ENCODE results near the gene RPS2. TPM values are rescaled to one million over a fixed set of nuclear protein-coding genes. Genes with fewer than 3 reads are reported as not detected.

The RPS2 gene
- total RNA-seq, 2 experiments from 2014 or later, result 2,461 to 3,120 TPM

DNA sequence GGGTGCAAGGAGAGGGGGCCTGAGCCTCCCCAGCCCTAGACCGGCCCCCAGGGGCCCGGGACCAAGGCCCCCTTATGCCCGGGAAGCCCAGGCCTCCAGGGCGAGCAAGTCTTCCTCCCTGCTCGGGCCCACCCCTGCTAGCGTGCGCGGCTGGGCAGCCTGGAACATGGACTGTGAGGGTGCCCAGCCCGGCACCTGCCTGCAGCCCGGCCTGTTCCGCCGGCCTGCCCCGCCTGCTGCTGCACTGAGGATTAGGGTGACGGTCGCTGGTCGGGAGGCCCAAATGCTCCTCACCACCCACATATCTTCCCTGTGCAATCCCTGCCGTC lies 52.4 kb downstream of the RPS2 start:
- no peaks in the 10 kb centered on the region for H3K9me3 ChIP-seq (ENCODE audit: low read length)
- H3K4me2 ChIP-seq (ENCODE audit: low read length), result no peak overlapping the region
- no peaks in the 10 kb centered on the region for H3K79me2 ChIP-seq (ENCODE audit: insufficient read depth, low read depth, low read length)
- intact Hi-C loops (cut with micrococcal nuclease; ENCODE audit: unreplicated experiment), result no loop called here
- no peak overlapping the region for H3K4me3 ChIP-seq (ENCODE audit: low read depth, low read length, poor library complexity, severe bottlenecking)
- H4K20me1 ChIP-seq (ENCODE audit: insufficient read depth, low read length), result no peaks in the 10 kb centered on the region
- DNase-seq (ENCODE audit: low spot score), result no peak
- no peak for TF ChIP-seq EZH2phosphoT487 (IDR thresholded peaks at IDR 0.05; ENCODE audit: borderline replicate concordance, low read depth, low read length)
- TF ChIP-seq, protein P1, sequence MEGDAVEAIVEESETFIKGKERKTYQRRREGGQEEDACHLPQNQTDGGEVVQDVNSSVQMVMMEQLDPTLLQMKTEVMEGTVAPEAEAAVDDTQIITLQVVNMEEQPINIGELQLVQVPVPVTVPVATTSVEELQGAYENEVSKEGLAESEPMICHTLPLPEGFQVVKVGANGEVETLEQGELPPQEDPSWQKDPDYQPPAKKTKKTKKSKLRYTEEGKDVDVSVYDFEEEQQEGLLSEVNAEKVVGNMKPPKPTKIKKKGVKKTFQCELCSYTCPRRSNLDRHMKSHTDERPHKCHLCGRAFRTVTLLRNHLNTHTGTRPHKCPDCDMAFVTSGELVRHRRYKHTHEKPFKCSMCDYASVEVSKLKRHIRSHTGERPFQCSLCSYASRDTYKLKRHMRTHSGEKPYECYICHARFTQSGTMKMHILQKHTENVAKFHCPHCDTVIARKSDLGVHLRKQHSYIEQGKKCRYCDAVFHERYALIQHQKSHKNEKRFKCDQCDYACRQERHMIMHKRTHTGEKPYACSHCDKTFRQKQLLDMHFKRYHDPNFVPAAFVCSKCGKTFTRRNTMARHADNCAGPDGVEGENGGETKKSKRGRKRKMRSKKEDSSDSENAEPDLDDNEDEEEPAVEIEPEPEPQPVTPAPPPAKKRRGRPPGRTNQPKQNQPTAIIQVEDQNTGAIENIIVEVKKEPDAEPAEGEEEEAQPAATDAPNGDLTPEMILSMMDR (conservative IDR thresholded peaks at IDR 0.05; ENCODE audit: low read length), result no peak
- H3K36me3 ChIP-seq (ENCODE audit: insufficient read depth, low read length), result no peaks in the 10 kb centered on the region
- H3K4me1 ChIP-seq (ENCODE audit: insufficient read depth, low read length, poor library complexity, severe bottlenecking), result no peaks in the 10 kb centered on the region
- no TSS peak for BruUV-seq (replicated peaks)
- H3K27ac ChIP-seq (ENCODE audit: low read depth, low read length, poor library complexity, severe bottlenecking), result no peak overlapping the region
- ChIA-PET POLR2A (no interaction called here), CTCF (ENCODE audit: unreplicated experiment) (no interaction called here)
- H2AFZ ChIP-seq (ENCODE audit: low read length), result no peak overlapping the region
- H3K9me2 ChIP-seq (ENCODE audit: insufficient read depth, low read length), result no peaks in the 10 kb centered on the region

Small RNAs within 50 kb of the gene (small RNA-seq; reads per million reads assigned to genes)
- gene AC005363.2 (not detected), gene RN7SL219P (not detected), gene SNORA10 (not detected), gene SNORA64 (not detected)

Other genes with a start within 250 kb of the RPS2 start
- 38.2 and 54.5 TPM in 2 replicates for gene NME3, start 193.3 kb downstream of the RPS2 start, total RNA-seq (2014; rRNA removed; shearing (Covaris generic))
- gene NME3, start 193.3 kb downstream of the RPS2 start, total RNA-seq (2022), result 30.6 and 34.8 TPM in 2 replicates
- 22.0 and 23.8 TPM in 2 replicates for gene EME2, start 192.0 kb downstream of the RPS2 start, total RNA-seq (2014; rRNA removed; shearing (Covaris generic))
- 48.5 and 51.8 TPM in 2 replicates for gene EME2, start 192.0 kb downstream of the RPS2 start, total RNA-seq (2022)
- 170 and 190 TPM in 2 replicates for gene MRPS34, start 191.7 kb downstream of the RPS2 start, total RNA-seq (2014; rRNA removed; shearing (Covaris generic))
- gene MRPS34, start 191.7 kb downstream of the RPS2 start, total RNA-seq (2022), result 176 and 196 TPM in 2 replicates
- gene SPSB3, start 182.3 kb downstream of the RPS2 start, total RNA-seq (2014; rRNA removed; shearing (Covaris generic)), result 52.4 and 53.7 TPM in 2 replicates
- gene SPSB3, start 182.3 kb downstream of the RPS2 start, total RNA-seq (2022), result 33.6 and 39.5 TPM in 2 replicates
- 70.5 and 94.9 TPM in 2 replicates for gene NUBP2, start 181.9 kb downstream of the RPS2 start, total RNA-seq (2014; rRNA removed; shearing (Covaris generic))
- 58.2 and 62.7 TPM in 2 replicates for gene NUBP2, start 181.9 kb downstream of the RPS2 start, total RNA-seq (2022)
- 0.13 TPM in 1 of 2 replicates, not detected in the other for gene IGFALS, start 171.1 kb downstream of the RPS2 start, total RNA-seq (2014; rRNA removed; shearing (Covaris generic))
- gene IGFALS, start 171.1 kb downstream of the RPS2 start, total RNA-seq (2022), result 0.33 TPM in 1 of 2 replicates, not detected in the other
- gene HAGH, start 138.0 kb downstream of the RPS2 start, total RNA-seq (2014; rRNA removed; shearing (Covaris generic)), result 26.9 and 30.5 TPM in 2 replicates
- 29.9 and 36.8 TPM in 2 replicates for gene HAGH, start 138.0 kb downstream of the RPS2 start, total RNA-seq (2022)
- gene FAHD1, start 137.6 kb downstream of the RPS2 start, total RNA-seq (2014; rRNA removed; shearing (Covaris generic)), result 30.7 and 32.4 TPM in 2 replicates
- gene FAHD1, start 137.6 kb downstream of the RPS2 start, total RNA-seq (2022), result 13.7 and 15.1 TPM in 2 replicates
- not detected in 2 replicates for gene MEIOB, start 92.7 kb downstream of the RPS2 start, total RNA-seq (2014; rRNA removed; shearing (Covaris generic))
- gene MEIOB, start 92.7 kb downstream of the RPS2 start, total RNA-seq (2022), result not detected in 2 replicates
- not detected in 2 replicates for gene HS3ST6, start 46.4 kb downstream of the RPS2 start, total RNA-seq (2014; rRNA removed; shearing (Covaris generic))
- not detected in 2 replicates for gene HS3ST6, start 46.4 kb downstream of the RPS2 start, total RNA-seq (2022)
- gene MSRB1, start 21.6 kb downstream of the RPS2 start, total RNA-seq (2014; rRNA removed; shearing (Covaris generic)), result 5.2 and 9.0 TPM in 2 replicates
- gene MSRB1, start 21.6 kb downstream of the RPS2 start, total RNA-seq (2022), result 17.6 and 18.0 TPM in 2 replicates
- gene RPL3L, start 10.1 kb downstream of the RPS2 start, total RNA-seq (2014; rRNA removed; shearing (Covaris generic)), result 0.35 TPM in 1 of 2 replicates, not detected in the other
- 0.63 and 0.72 TPM in 2 replicates for gene RPL3L, start 10.1 kb downstream of the RPS2 start, total RNA-seq (2022)
- 240 and 317 TPM in 2 replicates for gene NDUFB10, start 5.3 kb downstream of the RPS2 start, total RNA-seq (2014; rRNA removed; shearing (Covaris generic))
- 180 and 201 TPM in 2 replicates for gene NDUFB10, start 5.3 kb downstream of the RPS2 start, total RNA-seq (2022)
- not detected in 2 replicates for gene RNF151, start 2.0 kb upstream of the RPS2 start, total RNA-seq (2014; rRNA removed; shearing (Covaris generic))
- gene RNF151, start 2.0 kb upstream of the RPS2 start, total RNA-seq (2022), result not detected in 2 replicates
- gene TBL3, start 7.2 kb upstream of the RPS2 start, total RNA-seq (2014; rRNA removed; shearing (Covaris generic)), result 58.5 and 67.2 TPM in 2 replicates
- 44.3 and 49.9 TPM in 2 replicates for gene TBL3, start 7.2 kb upstream of the RPS2 start, total RNA-seq (2022)
- 0.22 and 2.1 TPM in 2 replicates for gene NOXO1, start 16.6 kb upstream of the RPS2 start, total RNA-seq (2014; rRNA removed; shearing (Covaris generic))
- 0.30 and 0.59 TPM in 2 replicates for gene NOXO1, start 16.6 kb upstream of the RPS2 start, total RNA-seq (2022)
- gene GFER, start 19.4 kb upstream of the RPS2 start, total RNA-seq (2014; rRNA removed; shearing (Covaris generic)), result 25.1 and 32.3 TPM in 2 replicates
- 31.1 and 40.2 TPM in 2 replicates for gene GFER, start 19.4 kb upstream of the RPS2 start, total RNA-seq (2022)
- 9.0 and 11.1 TPM in 2 replicates for gene SYNGR3, start 25.1 kb upstream of the RPS2 start, total RNA-seq (2014; rRNA removed; shearing (Covaris generic))
- 10.3 and 12.0 TPM in 2 replicates for gene SYNGR3, start 25.1 kb upstream of the RPS2 start, total RNA-seq (2022)
- gene ZNF598, start 45.0 kb upstream of the RPS2 start, total RNA-seq (2014; rRNA removed; shearing (Covaris generic)), result 26.3 and 37.2 TPM in 2 replicates
- 80.4 and 83.8 TPM in 2 replicates for gene ZNF598, start 45.0 kb upstream of the RPS2 start, total RNA-seq (2022)
- gene NPW, start 55.0 kb upstream of the RPS2 start, total RNA-seq (2014; rRNA removed; shearing (Covaris generic)), result 0.85 and 0.88 TPM in 2 replicates
- gene NPW, start 55.0 kb upstream of the RPS2 start, total RNA-seq (2022), result 1.3 and 3.7 TPM in 2 replicates
- gene NHERF2, start 62.1 kb upstream of the RPS2 start, total RNA-seq (2014; rRNA removed; shearing (Covaris generic)), result not detected in 2 replicates
- 0.27 and 0.31 TPM in 2 replicates for gene NHERF2, start 62.1 kb upstream of the RPS2 start, total RNA-seq (2022)
- 50.9 and 56.2 TPM in 2 replicates for gene NTHL1, start 83.0 kb upstream of the RPS2 start, total RNA-seq (2014; rRNA removed; shearing (Covaris generic))
- gene NTHL1, start 83.0 kb upstream of the RPS2 start, total RNA-seq (2022), result 44.6 and 51.5 TPM in 2 replicates
- gene TSC2, start 83.2 kb upstream of the RPS2 start, total RNA-seq (2014; rRNA removed; shearing (Covaris generic)), result 42.8 and 57.2 TPM in 2 replicates
- 152 and 160 TPM in 2 replicates for gene TSC2, start 83.2 kb upstream of the RPS2 start, total RNA-seq (2022)
- gene PKD1, start 171.1 kb upstream of the RPS2 start, total RNA-seq (2014; rRNA removed; shearing (Covaris generic)), result 76.5 and 87.4 TPM in 2 replicates
- gene PKD1, start 171.1 kb upstream of the RPS2 start, total RNA-seq (2022), result 112 and 129 TPM in 2 replicates
- 3.1 and 5.0 TPM in 2 replicates for gene RAB26, start 183.8 kb upstream of the RPS2 start, total RNA-seq (2014; rRNA removed; shearing (Covaris generic))
- gene RAB26, start 183.8 kb upstream of the RPS2 start, total RNA-seq (2022), result 7.9 and 9.5 TPM in 2 replicates
- 50.1 and 53.6 TPM in 2 replicates for gene TRAF7, start 191.0 kb upstream of the RPS2 start, total RNA-seq (2014; rRNA removed; shearing (Covaris generic))
- gene TRAF7, start 191.0 kb upstream of the RPS2 start, total RNA-seq (2022), result 82.3 and 103 TPM in 2 replicates
- 0.09 TPM in 1 of 2 replicates, not detected in the other for gene CASKIN1, start 231.8 kb upstream of the RPS2 start, total RNA-seq (2014; rRNA removed; shearing (Covaris generic))
- gene CASKIN1, start 231.8 kb upstream of the RPS2 start, total RNA-seq (2022), result 0.06 and 0.13 TPM in 2 replicates
- 57.1 and 65.4 TPM in 2 replicates for gene MLST8, start 240.6 kb upstream of the RPS2 start, total RNA-seq (2014; rRNA removed; shearing (Covaris generic))
- gene MLST8, start 240.6 kb upstream of the RPS2 start, total RNA-seq (2022), result 68.6 and 71.3 TPM in 2 replicates
- 15.8 and 30.4 TPM in 2 replicates for gene BRICD5, start 246.0 kb upstream of the RPS2 start, total RNA-seq (2014; rRNA removed; shearing (Covaris generic))
- gene BRICD5, start 246.0 kb upstream of the RPS2 start, total RNA-seq (2022), result 31.7 and 36.6 TPM in 2 replicates

Data from OCI-LY7 (cell line).